ENCODE data around the gene KRTAP8-1. TPM values are rescaled to one million over a fixed set of nuclear protein-coding genes. Genes with fewer than 3 reads are reported as not detected.

Gene KRTAP8-1
- total RNA-seq, result not detected

DNA sequence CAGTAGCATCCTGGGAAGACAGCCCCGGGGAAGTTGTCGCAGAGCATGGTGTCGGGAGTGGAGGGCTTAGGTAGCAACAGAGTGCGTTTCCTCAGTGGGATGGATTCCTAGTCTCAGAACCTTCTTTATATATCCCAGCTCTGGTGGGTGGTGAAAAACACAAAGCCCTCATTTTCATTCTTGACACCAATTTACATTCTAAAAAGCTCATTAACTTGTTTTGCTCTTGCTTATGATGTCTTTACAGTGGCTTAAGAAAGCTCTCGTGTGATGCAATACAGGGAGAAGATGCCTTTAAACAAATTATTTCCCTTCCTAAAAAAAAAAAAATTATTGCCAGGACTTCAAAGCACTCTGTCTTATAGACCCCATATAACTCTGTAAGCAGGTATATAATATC is at the start of gene KRTAP8-1:
KRTAP8-1 (minus strand) TSS at position 101 of the 400 bp plus-strand sequence; CDS start at position 47, 54 bp downstream.
- DNase-seq (ENCODE audit: low read depth in 2 of 3, low spot score in 2 of 3), result no peak

- DNase-seq (ENCODE audit: low read depth in 2 of 3, low spot score in 2 of 3), result no peak
Observed at GRCh38 chr21:30847627-30848500, 34.8 kb upstream of the KRTAP8-1 start.

DNA sequence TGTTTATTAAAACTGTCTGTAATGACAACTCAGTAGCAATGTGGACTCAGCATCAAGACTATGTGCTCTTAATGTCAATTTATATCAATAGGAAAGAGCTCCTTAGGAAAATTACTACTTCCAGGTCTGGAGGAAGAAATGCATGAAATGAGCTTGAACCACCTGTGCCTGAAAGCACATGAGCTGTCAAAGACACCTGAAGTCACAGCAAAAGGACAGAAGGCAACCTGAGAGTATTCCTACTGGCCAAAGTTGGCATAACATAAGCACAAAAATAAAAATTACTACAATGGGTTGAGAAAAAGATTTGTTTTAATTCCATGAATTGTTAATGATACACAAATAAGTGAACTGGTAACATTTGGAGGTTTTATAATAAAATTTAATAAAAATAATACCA is 29.9 kb upstream of the KRTAP8-1 start:
- no peak for DNase-seq (ENCODE audit: low read depth in 2 of 3, low spot score in 2 of 3)

- peak in 1 of 3 donors; percentile 1 for DNase-seq (ENCODE audit: low read depth in 2 of 3, low spot score in 2 of 3)
Observed at GRCh38 chr21:30839304-30839703, 26.2 kb upstream of the KRTAP8-1 start.

DNA sequence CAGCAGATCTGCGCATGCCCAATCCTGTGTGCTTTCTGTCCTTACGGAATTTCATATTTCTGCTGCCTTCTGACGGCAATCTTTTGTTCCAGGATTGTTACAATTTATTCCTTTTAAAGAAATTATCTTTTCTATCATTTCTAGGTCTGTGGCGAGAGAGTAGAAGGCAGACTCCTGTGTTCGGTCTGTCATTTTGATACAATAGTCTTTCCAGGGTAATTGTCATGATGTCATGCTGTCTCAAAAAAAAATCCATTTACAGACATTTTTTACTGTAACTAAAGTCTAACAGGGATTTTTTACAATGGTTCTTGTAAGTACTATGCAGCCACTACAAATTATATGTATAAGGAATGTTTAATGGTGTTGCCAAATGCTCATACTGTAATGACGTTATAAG is 25.5 kb upstream of the KRTAP8-1 start:
- no peak for DNase-seq (ENCODE audit: low read depth in 2 of 3, low spot score in 2 of 3)

DNA sequence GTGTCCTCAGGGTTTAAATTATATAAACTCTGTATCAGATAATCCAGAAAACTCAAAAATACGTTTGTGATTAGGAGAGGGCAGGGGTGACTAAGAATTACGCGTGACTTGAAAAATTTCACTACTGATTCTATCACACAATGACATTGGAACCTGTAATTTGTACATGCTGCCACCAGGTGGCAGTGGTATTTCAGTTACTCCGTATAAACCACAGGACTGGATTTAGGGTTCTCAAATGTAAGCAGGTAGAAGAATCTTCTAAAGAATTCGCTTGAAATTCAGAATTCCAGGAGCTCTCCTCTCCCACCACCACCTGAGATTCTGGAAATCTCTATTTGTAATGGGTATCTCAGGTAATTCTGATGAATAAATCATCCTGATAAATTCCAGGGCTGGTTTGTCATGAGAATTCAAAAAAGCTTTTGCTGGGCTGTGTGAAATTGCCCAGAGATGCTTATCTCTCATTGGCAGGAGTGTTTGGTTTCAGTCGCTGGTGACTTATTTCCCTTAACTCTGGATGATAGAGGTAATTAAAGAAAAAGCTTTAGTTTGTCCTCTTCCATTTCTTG is 18.2 kb upstream of the KRTAP8-1 start:
- DNase-seq (ENCODE audit: low read depth in 2 of 3, low spot score in 2 of 3), result peak; percentile 2 to 6 (median 6)

- no peak for DNase-seq (ENCODE audit: low read depth in 2 of 3, low spot score in 2 of 3)
Observed at GRCh38 chr21:30829659-30830058, 16.6 kb upstream of the KRTAP8-1 start, which contains the start of gene KRTAP7-1. Gene KRTAP7-1, minus strand, starts transcription at chr21:30829759. Its CDS starts 61 bp downstream, at chr21:30829698.

- no peak for DNase-seq (ENCODE audit: low read depth in 2 of 3, low spot score in 2 of 3)
Observed at GRCh38 chr21:30818837-30819610, 6.0 kb upstream of the KRTAP8-1 start.

GRCh38 chr21:30800605-30801004 is 12.5 kb downstream of the KRTAP8-1 start:
- DNase-seq (ENCODE audit: low read depth in 2 of 3, low spot score in 2 of 3), result no peak

- no peak for DNase-seq (ENCODE audit: low read depth in 2 of 3, low spot score in 2 of 3)
Observed at GRCh38 chr21:30793581-30794314, 19.3 kb downstream of the KRTAP8-1 start.

DNA sequence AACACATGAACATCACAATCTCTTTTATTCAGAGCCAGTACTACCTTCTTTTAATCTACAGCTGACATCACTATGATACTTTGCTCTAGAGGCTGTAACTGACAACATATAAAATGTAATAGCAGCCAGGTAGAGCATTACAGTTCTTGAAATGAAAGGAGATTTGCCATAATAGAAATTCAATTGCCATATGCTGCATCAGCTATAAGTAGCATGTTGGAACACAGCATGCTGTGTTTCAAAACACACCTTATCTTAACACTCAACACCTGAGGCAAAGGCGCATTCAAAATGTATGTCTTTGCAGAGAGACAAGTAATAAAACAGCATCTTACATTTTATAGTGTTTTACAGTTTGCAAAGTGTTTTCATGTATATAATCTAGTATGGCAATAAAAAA is 33.8 kb downstream of the KRTAP8-1 start:
- DNase-seq (ENCODE audit: low read depth in 2 of 3, low spot score in 2 of 3), result no peak

DNA sequence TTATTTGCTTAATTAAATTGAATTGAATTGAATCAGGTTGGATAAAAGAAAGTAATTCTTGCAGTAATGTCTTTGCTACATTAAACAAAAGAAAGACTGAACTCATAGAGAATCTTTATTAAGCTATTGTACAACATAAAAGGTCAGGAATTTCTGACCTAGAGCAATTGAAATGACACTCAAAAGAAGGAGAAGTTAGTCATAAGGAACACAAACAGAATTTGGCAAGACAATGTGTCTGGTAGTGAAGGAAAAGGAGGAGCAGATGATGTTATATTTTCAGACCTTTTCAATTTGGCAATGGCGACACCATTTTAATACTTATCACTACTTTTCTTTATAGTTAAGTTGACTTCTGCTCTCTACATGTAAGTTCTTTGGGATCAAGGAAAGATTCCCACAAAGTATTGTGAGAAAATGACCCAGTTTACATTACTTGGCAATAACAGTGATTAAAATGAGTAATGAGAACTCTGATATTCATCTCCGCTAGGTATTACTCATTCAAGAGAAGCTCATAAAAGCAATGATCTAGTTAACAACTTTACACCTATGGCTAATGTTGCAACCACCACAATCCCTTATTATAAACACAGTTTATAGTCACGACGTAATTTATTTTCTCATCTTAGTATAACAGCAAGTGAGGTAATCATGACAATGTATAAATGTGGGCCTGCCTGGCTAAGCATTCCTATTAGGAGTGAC is 43.2 kb downstream of the KRTAP8-1 start:
- DNase-seq (ENCODE audit: low read depth in 2 of 3, low spot score in 2 of 3), result no peak

Small RNAs within 50 kb of the gene (small RNA-seq; reads per million reads assigned to genes)
- gene AP000244.1 (not detected), gene KRTAP8-2P (not detected), gene KRTAP8-3P (not detected)

Other genes with a start within 250 kb of the KRTAP8-1 start
- not detected for gene KRTAP22-2, start 222.9 kb downstream of the KRTAP8-1 start, total RNA-seq
- gene KRTAP6-3, start 220.8 kb downstream of the KRTAP8-1 start, total RNA-seq, result not detected
- not detected for gene KRTAP6-2, start 214.4 kb downstream of the KRTAP8-1 start, total RNA-seq
- gene KRTAP22-1, start 212.2 kb downstream of the KRTAP8-1 start, total RNA-seq, result not detected
- gene KRTAP6-1, start 199.3 kb downstream of the KRTAP8-1 start, total RNA-seq, result not detected
- gene KRTAP20-1, start 196.8 kb downstream of the KRTAP8-1 start, total RNA-seq, result not detected
- gene KRTAP20-4, start 192.6 kb downstream of the KRTAP8-1 start, total RNA-seq, result not detected
- not detected for gene KRTAP20-2, start 178.1 kb downstream of the KRTAP8-1 start, total RNA-seq
- not detected for gene KRTAP20-3, start 170.4 kb downstream of the KRTAP8-1 start, total RNA-seq
- not detected for gene KRTAP21-3, start 94.5 kb downstream of the KRTAP8-1 start, total RNA-seq
- gene KRTAP21-2, start 66.0 kb downstream of the KRTAP8-1 start, total RNA-seq, result not detected
- gene KRTAP21-1, start 57.8 kb downstream of the KRTAP8-1 start, total RNA-seq, result not detected
- not detected for gene KRTAP7-1, start 16.5 kb upstream of the KRTAP8-1 start, total RNA-seq
- gene KRTAP11-1, start 68.3 kb upstream of the KRTAP8-1 start, total RNA-seq, result not detected
- not detected for gene KRTAP19-8, start 225.2 kb upstream of the KRTAP8-1 start, total RNA-seq

Data from hematopoietic multipotent progenitor cell (in vitro differentiated cells).